GM19099 (cell line): Measurements from ENCODE around the gene UTP4.

ENCODE experiments used
- POLR2A ChIP-seq: IDR thresholded peaks from 3 replicates; pipeline ENCODE4 v1.6.1; 2011; ENCODE audit warnings: low read depth; ENCODE audit not compliant: insufficient read length; ENCODE audit errors: extremely low read depth

Gene UTP4

DNA sequence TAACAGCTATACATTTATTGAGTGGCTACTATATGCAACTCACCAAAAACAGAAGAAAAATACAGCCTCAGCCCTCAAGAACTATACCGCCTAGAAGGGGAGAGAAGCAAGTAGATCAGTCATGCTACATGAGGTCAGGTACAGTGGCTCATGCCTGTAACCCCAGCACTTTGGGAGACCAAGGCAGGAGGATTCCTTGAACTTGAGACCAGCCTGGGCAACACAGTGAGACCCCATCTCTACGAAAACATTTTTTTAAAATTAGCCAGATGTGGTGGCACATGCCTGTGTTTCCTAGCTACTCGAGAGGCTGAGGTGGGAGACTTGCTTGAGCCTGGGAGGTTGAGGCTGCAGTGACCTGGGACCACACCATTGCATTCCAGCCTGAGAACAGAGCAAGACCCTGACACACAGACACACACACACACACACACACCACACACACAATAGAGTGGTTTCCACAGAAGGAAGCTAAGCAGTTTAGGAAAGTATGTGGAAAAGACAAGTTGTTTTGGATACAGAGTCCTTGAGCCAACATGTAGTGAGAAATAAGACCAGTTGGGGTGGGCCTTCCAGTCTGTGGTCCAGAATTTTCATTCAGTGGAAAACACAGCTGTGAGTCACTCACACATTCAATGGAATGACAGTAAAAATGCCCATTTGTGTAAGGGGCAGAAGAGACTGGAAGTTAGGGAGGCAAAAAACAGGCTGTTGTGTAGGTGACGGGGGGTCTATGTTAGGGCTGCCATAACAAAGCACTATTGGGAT lies 43.8 kb downstream of the UTP4 start:
- no peak for TF ChIP-seq POLR2A

- TF ChIP-seq POLR2A, result no peak
Measured at GRCh38 chr16:69179328-69180010, 47.0 kb downstream of the UTP4 start.

DNA sequence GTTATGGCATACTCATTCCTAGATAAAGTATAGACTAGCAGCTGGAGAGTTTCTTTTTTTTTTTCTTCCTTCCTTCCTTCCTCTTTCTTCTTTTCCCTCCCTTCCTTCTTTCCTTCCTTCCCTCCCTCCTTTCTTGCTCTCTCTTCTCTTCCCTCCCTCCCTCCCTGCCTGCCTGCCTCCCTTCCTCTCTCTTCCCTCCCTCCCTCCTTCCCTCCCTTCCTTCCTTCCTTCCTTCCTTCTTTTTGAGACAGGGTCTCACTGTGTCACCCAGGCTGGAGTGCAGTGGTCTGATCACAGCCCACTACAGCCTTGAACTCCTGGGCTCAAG lies 47.5 kb downstream of the UTP4 start:
- no peak for TF ChIP-seq POLR2A

DNA sequence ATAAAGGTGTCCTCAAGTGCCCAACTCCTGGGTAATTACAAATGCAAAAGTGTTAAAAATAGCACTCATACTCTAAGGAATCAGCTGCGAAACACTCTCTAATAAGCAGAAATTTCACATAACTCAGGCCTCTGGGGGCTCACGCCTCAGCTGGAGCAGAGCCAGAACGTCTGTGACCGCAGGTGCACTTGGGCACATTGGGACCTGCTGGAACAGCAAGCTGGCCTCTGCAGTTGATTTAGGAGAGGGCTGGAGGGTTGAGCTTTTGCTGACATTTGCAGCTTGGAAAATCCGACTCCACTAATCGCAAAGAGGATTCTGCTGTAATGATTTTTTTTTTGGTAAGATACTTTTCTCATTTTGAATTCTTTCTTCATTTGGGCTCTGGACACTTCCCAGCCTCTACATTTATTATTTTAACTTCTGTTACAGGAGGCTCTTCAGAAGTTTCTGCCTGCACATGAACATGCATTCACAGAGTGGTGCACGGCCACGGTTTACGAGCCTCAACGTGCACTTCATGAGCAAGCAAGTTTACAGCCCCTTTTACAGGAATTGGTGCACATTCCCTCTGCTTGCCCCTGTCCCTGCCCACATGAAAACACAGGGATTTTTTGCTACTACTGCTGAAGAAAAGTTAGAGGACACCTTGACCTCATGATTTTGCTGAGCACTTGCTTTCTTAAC lies 50.4 kb downstream of the UTP4 start:
- no peak for TF ChIP-seq POLR2A

DNA sequence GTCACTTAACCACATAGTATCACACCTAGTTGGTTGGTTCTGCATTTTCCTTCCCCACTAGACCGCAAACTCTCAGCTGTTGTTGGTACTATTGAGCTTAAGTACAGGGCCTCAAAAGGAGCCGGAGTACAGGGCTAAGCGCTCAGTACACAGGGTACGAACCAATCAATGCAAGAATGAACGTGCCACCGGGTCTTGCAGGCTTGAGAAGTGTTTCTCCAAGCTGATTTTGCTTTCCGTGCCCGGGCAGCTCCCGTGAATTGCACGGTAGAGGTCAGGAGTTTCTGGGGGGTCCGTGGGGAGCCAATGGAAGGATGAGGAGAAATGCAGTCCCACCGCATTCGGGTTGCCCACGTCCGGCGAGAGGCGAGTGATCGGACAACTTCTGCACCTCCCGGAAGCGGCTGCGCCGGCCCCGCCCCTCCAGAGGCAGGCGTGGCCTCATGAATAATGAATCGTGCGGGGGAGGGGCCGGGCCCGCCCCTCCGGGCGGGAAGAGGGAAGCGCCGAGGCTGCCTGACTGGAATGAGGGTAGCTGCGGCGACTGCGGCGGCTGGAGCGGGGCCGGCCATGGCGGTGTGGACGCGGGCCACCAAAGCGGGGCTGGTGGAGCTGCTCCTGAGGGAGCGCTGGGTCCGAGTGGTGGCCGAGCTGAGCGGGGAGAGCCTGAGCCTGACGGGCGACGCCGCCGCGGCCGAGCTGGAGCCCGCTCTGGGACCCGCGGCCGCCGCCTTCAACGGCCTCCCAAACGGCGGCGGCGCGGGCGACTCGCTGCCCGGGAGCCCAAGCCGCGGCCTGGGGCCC lies 54.4 kb downstream of the UTP4 start, which contains the start of gene SNTB2:
Gene SNTB2 (plus strand): TSS at position 523 of the 804 bp plus-strand sequence. CDS start 3 bp downstream, at position 526.
- TF ChIP-seq POLR2A, result peak; percentile 71

- TF ChIP-seq POLR2A, result no peak
Measured at GRCh38 chr16:69187446-69188235, 55.2 kb downstream of the UTP4 start.

DNA sequence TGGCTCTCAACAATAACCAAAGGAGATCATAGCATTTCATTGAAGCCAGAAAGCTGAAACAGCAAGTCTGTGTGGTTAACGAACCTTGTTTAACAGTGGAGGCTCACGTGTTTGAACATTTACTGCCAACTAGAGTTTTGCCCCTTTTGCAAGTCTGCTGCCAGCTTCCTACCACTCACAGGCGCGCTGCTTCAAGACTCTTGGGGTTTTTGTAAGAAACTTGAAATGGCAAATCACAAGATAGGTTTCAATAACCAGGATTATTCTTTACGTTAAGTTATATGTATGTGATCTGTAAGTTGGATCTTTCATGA lies 55.7 kb downstream of the UTP4 start:
- TF ChIP-seq POLR2A, result no peak

GRCh38 chr16:69188716-69189115 lies 56.3 kb downstream of the UTP4 start:
- TF ChIP-seq POLR2A, result no peak

DNA sequence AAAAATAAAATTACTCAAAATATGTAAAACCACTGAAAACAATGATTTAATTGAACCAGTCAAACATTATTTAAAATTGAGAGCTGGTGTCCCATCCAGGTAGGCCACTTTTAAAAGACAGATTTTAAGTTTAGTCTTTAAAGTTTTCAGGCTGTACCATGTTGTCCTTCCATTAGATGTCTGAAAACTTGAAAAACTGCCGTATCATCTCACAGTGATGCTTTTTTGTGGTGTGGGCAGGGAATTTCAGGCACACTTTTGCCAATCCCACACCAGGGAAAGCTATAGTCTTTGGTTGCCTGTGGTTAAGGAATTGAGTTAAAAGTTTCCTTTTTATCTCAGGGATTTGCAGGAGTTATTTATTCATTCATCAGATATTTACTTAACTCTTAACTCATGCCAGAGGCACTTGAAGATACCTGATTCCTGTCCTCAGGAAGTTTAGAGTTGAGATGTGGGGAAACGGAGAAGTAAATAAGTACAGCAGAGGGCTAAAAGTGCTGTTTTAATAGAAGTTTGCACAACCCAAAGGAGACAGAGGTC lies 57.7 kb downstream of the UTP4 start:
- no peak for TF ChIP-seq POLR2A

GRCh38 chr16:69190598-69190997 lies 58.1 kb downstream of the UTP4 start:
- TF ChIP-seq POLR2A, result no peak

DNA sequence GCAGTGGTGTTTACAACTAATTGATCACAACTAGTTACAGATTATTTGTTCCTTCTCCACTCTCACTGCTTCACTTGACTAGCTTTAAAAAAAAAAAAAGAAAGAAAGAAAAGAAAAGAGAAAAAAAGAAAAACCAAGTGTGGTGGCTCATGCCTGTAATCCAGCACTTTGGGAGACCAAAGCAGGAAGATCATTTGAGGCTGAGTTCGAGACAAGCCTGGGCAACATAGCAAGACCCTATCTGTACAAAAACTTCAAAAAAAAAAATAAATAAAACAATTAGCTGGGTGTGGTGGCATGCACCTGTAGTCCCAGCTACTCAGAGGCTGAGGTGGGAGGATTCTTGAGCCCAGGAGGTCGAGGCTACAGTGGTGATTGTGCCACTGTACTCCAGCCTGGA lies 58.7 kb downstream of the UTP4 start:
- no peak for TF ChIP-seq POLR2A

- TF ChIP-seq POLR2A, result no peak
Measured at GRCh38 chr16:69193855-69194254, 61.4 kb downstream of the UTP4 start.

- TF ChIP-seq POLR2A, result no peak
Measured at GRCh38 chr16:69194488-69194887, 62.0 kb downstream of the UTP4 start.

DNA sequence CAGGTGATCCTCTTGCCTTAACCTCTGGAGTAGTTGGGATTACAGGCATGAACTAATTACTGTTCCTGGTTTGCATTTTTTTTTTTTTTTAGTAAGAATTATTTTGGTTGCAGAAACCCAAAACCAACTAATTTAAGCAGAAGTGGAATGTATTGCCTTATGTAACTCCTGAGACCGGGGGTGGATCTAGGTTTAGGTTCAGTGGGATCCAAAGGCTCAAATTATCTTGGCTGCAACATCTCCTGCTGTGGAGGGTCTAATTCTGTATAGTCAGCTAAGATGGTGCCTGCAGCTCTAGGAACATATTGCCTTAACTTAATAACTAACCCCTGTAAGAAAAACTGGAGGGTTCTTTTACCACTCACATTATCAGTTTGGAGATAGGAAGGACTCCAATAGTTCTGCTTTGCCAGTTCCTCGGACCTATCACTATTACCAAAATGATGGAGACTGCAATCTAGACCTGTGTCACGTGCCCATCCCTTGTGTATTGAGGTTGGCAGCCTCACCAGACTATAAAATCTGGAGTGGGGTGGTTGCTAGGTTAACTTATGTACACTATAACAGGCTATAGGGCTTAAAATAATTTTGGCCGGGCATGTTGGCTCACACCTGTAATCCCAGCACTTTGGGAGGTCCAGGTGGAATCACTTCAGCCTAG lies 63.0 kb downstream of the UTP4 start:
- TF ChIP-seq POLR2A, result no peak
